Right lobe of liver (tissue), 6 donors: ENCODE measurements around the gene PEX3. TPM values are rescaled to one million over a fixed set of nuclear protein-coding genes. Genes with fewer than 3 reads are reported as not detected.
A peak's percentile ranks its signal among the peaks of the same experiment; 100 is the strongest.

Experiments used
- ATAC-seq, 4 donors: fragments of 200-7000 bp; cut with Tn5 transposase; one replicate each; pipeline ENCODE4 v1.9.1; 2020; ENCODE audit warnings: mild to moderate bottlenecking in 4 of 4, moderate library complexity in 4 of 4
- DNase-seq, 3 donors: peaks; one replicate each; pipeline ENCODE4 v3.0.0-alpha.2; 2020
- H3K27ac ChIP-seq, 3 donors: fragments of 200-600 bp; one replicate each; pipeline ENCODE4 v1.8.0; 2022
- H3K27me3 ChIP-seq, 2 donors: fragments of 200-600 bp; one replicate each; pipeline ENCODE4 v1.8.0; 2022
- H3K36me3 ChIP-seq, 4 donors: fragments of 200-600 bp; sonication (generic) in 1 of 4; one replicate each; pipeline versions ENCODE4 v1.5.1 to v1.8.0; 2017 to 2022; ENCODE audit warnings: control low read depth in 1 of 4
- H3K4me1 ChIP-seq, 4 donors: fragments of 200-600 bp; sonication (generic) in 1 of 4; one replicate each; pipeline versions ENCODE4 v1.5.1 to v1.8.0; 2017 to 2022; ENCODE audit warnings: control low read depth in 1 of 4
- H3K4me3 ChIP-seq, 3 donors: fragments of 200-600 bp; one replicate each; pipeline ENCODE4 v1.8.0; 2022
- H3K9me3 ChIP-seq, 4 donors: fragments of 200-600 bp; sonication (generic) in 1 of 4; one replicate each; pipeline versions ENCODE4 v1.5.1 to v1.8.0; 2017 to 2022; ENCODE audit warnings: control low read depth in 1 of 4
- POLR2A ChIP-seq: fragments of 450-650 bp; IDR thresholded peaks from one replicate; pipeline ENCODE4 v1.6.1; 2017; ENCODE audit warnings: antibody characterized with exemption, mild to moderate bottlenecking
- whole genome bisulfite sequencing: methylation state at CpG from one replicate; pipeline ENCODE4 v1.1.6; 2018; ENCODE audit warnings: low coverage, low lambda C conversion rate; ENCODE audit not compliant: insufficient coverage; ENCODE audit errors: missing lambda C conversion rate; 5-methylcytosine and 5-hydroxymethylcytosine counted together
- intact Hi-C, 2 donors: fragments of 100-400 bp; cut with DNase I; formaldehyde crosslinking; loops; one replicate each; pipeline versions ENCODE4 v1.11.2 to v1.14.1; 2022
- total RNA-seq, 6 experiments: library from RNA; depleted of rRNA in 2 of 6; stranded (reverse); fragments of >200 nt in 2 of 6; fragmentation: NEBNext Ultra II Directional in 3 of 6; extraction: Animal tissue kit (Norgen Biotek cat#: 25700) in 3 of 6; gene quantifications; one replicate each; pipeline versions ENCODE4 v1.1.0 to v1.2.4, GENCODE V29; 2016 to 2023
- TF ChIP-seq, protein P1 (sequence below), 4 donors: fragments of 200-600 bp in 3 of 4; fragments of 450-650 bp in 1 of 4; IDR thresholded peaks; one replicate each; pipeline versions ENCODE4 v1.5.1 to v1.8.0; 2016 to 2022; ENCODE audit warnings: antibody characterized with exemption in 4 of 4, mild to moderate bottlenecking in 2 of 4
- donor health status: DM: no; HTN: yes; CAD: no.
- donor health status: DM: no; HTN: no; CAD: no.
- donor health status: DM: no; HTN: no; CAD: no.
- donor health status: DM: no; HTN: yes; CAD: no.
- donor health status: DM: no; HTN: yes; CAD: no.

Gene PEX3
- total RNA-seq, 6 experiments from 2014 or later = 16.0 to 23.6 (median 18.7) TPM

DNA sequence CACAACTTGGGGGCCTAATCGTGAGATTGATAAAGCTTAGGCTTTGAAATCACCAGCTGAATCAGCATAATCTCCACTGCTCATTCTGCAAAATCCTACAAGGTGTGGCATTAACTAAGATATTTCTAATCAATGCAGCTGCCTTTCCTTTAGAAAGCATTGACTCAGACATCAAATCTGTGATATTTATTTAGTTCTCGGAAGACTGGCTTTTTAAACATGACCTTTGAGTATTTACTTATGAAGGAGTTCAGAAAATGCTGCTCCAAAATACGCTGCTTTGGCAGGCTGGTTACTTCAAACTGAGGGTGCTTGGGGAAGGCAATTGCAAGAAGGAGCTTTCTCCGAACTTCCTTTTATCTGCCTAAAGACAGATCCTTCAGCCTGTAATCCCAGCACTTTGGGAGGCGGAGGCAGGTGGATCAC lies 84.6 kb downstream of the PEX3 start:
- Histone ChIP-seq H3K4me3 (no peak overlapping the region), H3K27me3 (no peaks in the 10 kb centered on the region), H3K27ac (no peak overlapping the region), H3K36me3 (no peaks in the 10 kb centered on the region), H3K9me3 (no peaks in the 10 kb centered on the region), H3K4me1 (peaks cover 0 to 20% (median 2%) of the 10 kb centered on the region in 4 donors)
- DNase-seq (no peak), ATAC-seq (peak in 3 of 4 donors; percentile 26 to 38 (median 27))
- WGBS = 29% methylated on average over 4 of the region's 5 CpGs
- intact Hi-C loops = no loop called here
- no peak for TF ChIP-seq POLR2A
- TF ChIP-seq, protein P1, sequence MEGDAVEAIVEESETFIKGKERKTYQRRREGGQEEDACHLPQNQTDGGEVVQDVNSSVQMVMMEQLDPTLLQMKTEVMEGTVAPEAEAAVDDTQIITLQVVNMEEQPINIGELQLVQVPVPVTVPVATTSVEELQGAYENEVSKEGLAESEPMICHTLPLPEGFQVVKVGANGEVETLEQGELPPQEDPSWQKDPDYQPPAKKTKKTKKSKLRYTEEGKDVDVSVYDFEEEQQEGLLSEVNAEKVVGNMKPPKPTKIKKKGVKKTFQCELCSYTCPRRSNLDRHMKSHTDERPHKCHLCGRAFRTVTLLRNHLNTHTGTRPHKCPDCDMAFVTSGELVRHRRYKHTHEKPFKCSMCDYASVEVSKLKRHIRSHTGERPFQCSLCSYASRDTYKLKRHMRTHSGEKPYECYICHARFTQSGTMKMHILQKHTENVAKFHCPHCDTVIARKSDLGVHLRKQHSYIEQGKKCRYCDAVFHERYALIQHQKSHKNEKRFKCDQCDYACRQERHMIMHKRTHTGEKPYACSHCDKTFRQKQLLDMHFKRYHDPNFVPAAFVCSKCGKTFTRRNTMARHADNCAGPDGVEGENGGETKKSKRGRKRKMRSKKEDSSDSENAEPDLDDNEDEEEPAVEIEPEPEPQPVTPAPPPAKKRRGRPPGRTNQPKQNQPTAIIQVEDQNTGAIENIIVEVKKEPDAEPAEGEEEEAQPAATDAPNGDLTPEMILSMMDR (IDR thresholded peaks at IDR 0.05) = no peak

DNA sequence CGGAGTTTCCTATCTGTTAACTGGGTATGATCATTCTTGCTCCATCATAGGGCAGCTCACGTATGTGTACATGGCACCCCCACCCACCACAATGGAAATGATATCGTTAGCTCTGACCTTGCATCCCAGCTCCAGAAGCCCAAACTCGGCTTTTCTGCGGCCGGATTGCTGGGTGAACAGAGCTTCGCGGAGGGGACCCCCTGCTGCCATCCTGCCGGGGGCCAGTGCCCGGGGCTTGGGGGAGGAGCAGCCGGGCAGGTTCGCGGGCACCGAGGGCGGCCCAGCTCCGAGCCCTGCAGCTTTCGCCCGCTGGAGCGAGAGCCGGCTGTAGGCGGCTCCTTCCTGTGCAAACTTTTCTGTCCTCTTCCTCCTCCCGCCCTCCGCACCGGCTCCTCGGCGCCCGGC lies 85.9 kb downstream of the PEX3 start:
- 0% methylated on average over 10 of the region's 27 CpGs for WGBS
- TF ChIP-seq, protein P1 (IDR thresholded peaks at IDR 0.05) = no peak
- TF ChIP-seq POLR2A = no peak
- Histone ChIP-seq H3K27ac (peak overlapping the region in 2 of 3 donors; percentile 16 to 41), H3K4me1 (peaks cover 0 to 20% (median 2%) of the 10 kb centered on the region in 4 donors), H3K4me3 (peak overlapping the region; percentile 41 to 60 (median 54)), H3K36me3 (no peaks in the 10 kb centered on the region), H3K27me3 (no peaks in the 10 kb centered on the region), H3K9me3 (no peaks in the 10 kb centered on the region)
- DNase-seq (peak; percentile 61 to 73 (median 64)), ATAC-seq (peak; percentile 65 to 81 (median 73))
- intact Hi-C loops = no loop called here

DNA sequence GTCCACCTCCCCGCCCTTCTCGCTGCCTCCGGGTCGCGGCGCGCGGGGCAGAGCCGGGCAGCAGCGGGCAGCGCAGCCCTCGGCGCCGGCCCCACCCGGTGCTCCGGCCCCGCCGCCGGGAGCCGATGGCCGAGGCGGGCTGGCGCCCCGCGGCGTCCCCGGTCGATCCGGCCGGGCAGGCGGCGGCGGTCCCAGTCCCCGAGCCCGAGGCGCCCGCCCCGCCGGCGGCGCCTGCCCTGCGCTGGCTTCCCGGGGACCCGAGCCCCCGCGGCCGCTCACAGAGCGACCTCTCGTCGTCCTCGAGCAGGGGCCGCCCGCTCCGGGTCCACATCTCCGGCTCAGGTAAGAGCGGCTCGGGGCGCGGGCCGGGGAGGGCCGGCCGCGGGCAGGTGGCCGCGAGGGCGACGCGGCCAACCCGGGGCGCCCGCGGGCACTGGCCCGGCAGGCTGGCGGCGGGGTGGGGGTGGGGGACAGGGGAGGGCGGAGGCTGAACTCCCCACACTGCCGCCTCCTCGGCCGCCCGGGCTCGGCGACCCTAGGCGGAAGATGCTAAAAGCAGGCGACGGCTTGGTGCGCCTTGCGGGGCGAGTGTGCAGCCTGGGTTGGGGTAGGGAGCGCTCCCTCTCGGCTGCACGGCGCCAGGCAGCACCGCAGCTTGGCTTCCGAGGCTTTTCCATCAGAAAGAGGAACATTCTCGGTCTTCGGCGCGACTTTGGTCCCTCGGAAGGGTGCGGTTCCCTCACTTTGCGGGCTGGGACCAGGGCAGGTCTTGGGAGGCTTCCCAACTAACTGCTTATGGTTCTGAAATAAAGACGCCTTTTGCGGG lies 86.5 kb downstream of the PEX3 start:
- intact Hi-C loops = no loop called here
- ATAC-seq (peak; percentile 76 to 80 (median 79)), DNase-seq (peak; percentile 68 to 77 (median 73))
- 0% methylated on average over 9 of the region's 103 CpGs for WGBS
- peak overlapping the region in 2 of 3 donors; percentile 26 to 41 for H3K27ac ChIP-seq
- peak overlapping the region; percentile 54 to 60 (median 56) for H3K4me3 ChIP-seq
- H3K4me1 ChIP-seq = peaks cover 0 to 20% (median 2%) of the 10 kb centered on the region in 4 donors
- no peaks in the 10 kb centered on the region for H3K9me3 ChIP-seq
- TF ChIP-seq, protein P1 (IDR thresholded peaks at IDR 0.05) = peak in 3 of 4 donors; percentile 37 to 53 (median 38)
- no peak for TF ChIP-seq POLR2A
- H3K36me3 ChIP-seq = no peaks in the 10 kb centered on the region
- H3K27me3 ChIP-seq = no peaks in the 10 kb centered on the region

DNA sequence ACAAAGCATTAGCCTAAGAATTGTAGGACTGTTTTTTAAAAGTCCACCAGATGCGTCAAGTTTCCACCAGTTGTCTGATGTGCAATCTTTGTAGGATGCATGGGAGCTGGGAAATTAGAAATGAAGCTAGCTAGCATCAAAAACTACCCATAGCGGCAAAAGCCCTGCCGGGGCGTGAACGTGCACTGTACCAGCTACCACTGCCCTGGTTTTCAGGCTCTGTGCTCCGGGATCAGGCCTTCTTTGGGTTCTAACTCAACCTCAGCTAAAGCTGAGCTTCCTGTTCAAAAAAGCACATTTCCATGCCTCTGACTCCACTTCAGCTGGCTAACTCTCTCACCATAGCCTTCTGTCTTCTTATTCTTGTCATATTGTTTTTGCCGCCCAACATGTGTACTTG lies 87.8 kb downstream of the PEX3 start:
- DNase-seq = no peak
- Histone ChIP-seq H3K4me3 (no peak overlapping the region), H3K4me1 (peaks cover 0 to 20% (median 2%) of the 10 kb centered on the region in 4 donors), H3K27me3 (no peaks in the 10 kb centered on the region), H3K36me3 (no peaks in the 10 kb centered on the region), H3K27ac (no peak overlapping the region), H3K9me3 (no peaks in the 10 kb centered on the region)
- TF ChIP-seq, protein P1 (IDR thresholded peaks at IDR 0.05) = no peak
- TF ChIP-seq POLR2A = no peak
- ATAC-seq = no peak
- 86% methylated on average over 6 of the region's 7 CpGs for WGBS
- intact Hi-C loops = no loop called here
